HepG2 (cell line): ENCODE data around the gene CADM1. TPM values are rescaled to one million over a fixed set of nuclear protein-coding genes. Genes with fewer than 3 reads are reported as not detected.

Source experiments
- ATAC-seq: fragments of 200-7000 bp; cut with Tn5 transposase; 3 replicates; pipeline ENCODE4 v1.9.1; 2020; ENCODE audit warnings: mild to moderate bottlenecking, moderate library complexity
- BruUV-seq: library from RNA; stranded (reverse); fragments of 400-500 nt; replicated peaks from 2 replicates; lab custom pipeline; 2021; lab: Mats Ljungman, UMichigan
- CTCF ChIA-PET: fragments of 300-600 bp; formaldehyde crosslinking; extraction: SDS; loops from one replicate; lab custom pipeline; 2021; ENCODE audit warnings: low total read pairs, inconsistent platforms, low intra/inter-chr PET ratio; lab: Yijun Ruan, JAX
- POLR2A ChIA-PET: fragments of 350-600 bp; sonication (Branson Sonifier 250); formaldehyde crosslinking; loops from one replicate; lab custom pipeline; 2020; ENCODE audit warnings: antibody characterized with exemption, inconsistent platforms; lab: Yijun Ruan, JAX
- DNase-seq: peaks from one replicate; pipeline ENCODE4 v3.0.0-alpha.2; 2015; ENCODE audit warnings: low spot score
- FAIRE-seq: peaks from 3 replicates; lab custom pipeline; 2011; peaks lifted over from hg19 to GRCh38; lab: Jason Lieb, UNC
- H2AFZ ChIP-seq: one replicate; pipeline ENCODE4 v1.6.1; 2011; ENCODE audit warnings: low read length, inconsistent platforms
- H3K27ac ChIP-seq: fragments of 300-600 bp; 3 replicates; pipeline ENCODE4 v1.8.0; 2011; ENCODE audit warnings: mixed run types, mild to moderate bottlenecking, mixed read lengths, low read length, inconsistent platforms; ENCODE audit not compliant: insufficient read depth; ENCODE audit errors: extremely low read length
- H3K27me3 ChIP-seq, 2 experiments: fragments of 200-600 bp in 1 of 2; 2 replicates in 1 of 2; 3 replicates in 1 of 2; pipeline versions ENCODE4 v1.6.0 to v1.8.0; 2011; ENCODE audit warnings: low read length in 2 of 2, mild to moderate bottlenecking in 2 of 2, moderate library complexity in 2 of 2, inconsistent platforms in 1 of 2; ENCODE audit not compliant: insufficient read depth in 2 of 2, control insufficient read depth in 1 of 2
- H3K36me3 ChIP-seq, 2 experiments: fragments of 200-600 bp in 1 of 2; replicated peaks in 1 of 2; 2 replicates in 1 of 2; 3 replicates in 1 of 2; pipeline versions ENCODE4 v1.5.1 to v1.8.0; 2011; ENCODE audit warnings: low read length in 2 of 2, inconsistent platforms in 1 of 2; ENCODE audit not compliant: insufficient read depth in 2 of 2, control insufficient read depth in 1 of 2
- H3K4me1 ChIP-seq: 2 replicates; pipeline ENCODE4 v1.5.1; 2012; ENCODE audit warnings: low read length, inconsistent platforms; ENCODE audit not compliant: insufficient read depth
- H3K4me2 ChIP-seq: 2 replicates; pipeline ENCODE4 v1.6.0; 2011; ENCODE audit warnings: low read depth, low read length, inconsistent platforms
- H3K4me3 ChIP-seq, 3 experiments: fragments of 200-600 bp in 1 of 3; sonication (generic), shearing (Covaris generic) in 1 of 3; replicated peaks in 1 of 3; 2 replicates each; pipeline ENCODE4 v1.5.1; 2011 to 2016; ENCODE audit warnings: low read length in 3 of 3, inconsistent platforms in 2 of 3, low read depth in 2 of 3, mild to moderate bottlenecking in 2 of 3, control low read depth in 1 of 3, mixed read lengths in 1 of 3; ENCODE audit not compliant: insufficient read depth in 1 of 3
- H3K79me2 ChIP-seq: one replicate; pipeline ENCODE4 v1.6.1; 2011; ENCODE audit warnings: low read length, inconsistent platforms; ENCODE audit not compliant: insufficient read depth
- H3K9ac ChIP-seq: 2 replicates; pipeline ENCODE4 v1.6.0; 2011; ENCODE audit warnings: mild to moderate bottlenecking, low read depth, low read length, inconsistent platforms; ENCODE audit not compliant: insufficient read depth
- H3K9me3 ChIP-seq: 2 replicates; pipeline ENCODE4 v1.5.1; 2012; ENCODE audit warnings: mild to moderate bottlenecking, low read length
- H4K20me1 ChIP-seq: 2 replicates; pipeline ENCODE4 v1.6.0; 2011; ENCODE audit warnings: inconsistent platforms, mild to moderate bottlenecking, low read length, moderate library complexity; ENCODE audit not compliant: insufficient read depth
- AHR ChIP-seq: IDR thresholded peaks from 2 replicates; pipeline ENCODE4 v1.6.1; 2018; ENCODE audit warnings: missing genetic modification reagents, missing compliant biosample characterization
- ARID4A ChIP-seq: sonication (generic); formaldehyde crosslinking; IDR thresholded peaks from 2 replicates; pipeline ENCODE4 v1.5.0; 2020; ENCODE audit warnings: mild to moderate bottlenecking, missing genetic modification reagents, borderline replicate concordance
- ATF1 ChIP-seq: IDR thresholded peaks from 2 replicates; pipeline ENCODE4 v1.6.1; 2016; ENCODE audit warnings: mild to moderate bottlenecking, control low read depth
- CAMTA2 ChIP-seq: sonication (generic); formaldehyde crosslinking; IDR thresholded peaks from 2 replicates; pipeline ENCODE4 v1.4.0; 2020; ENCODE audit warnings: mild to moderate bottlenecking, missing genetic modification reagents, borderline replicate concordance
- CENPX ChIP-seq: sonication (generic); formaldehyde crosslinking; IDR thresholded peaks from 2 replicates; pipeline ENCODE4 v1.9.0; 2021; ENCODE audit warnings: mild to moderate bottlenecking, missing genetic modification reagents, moderate library complexity
- EHMT2 ChIP-seq: fragments of 200-600 bp; sonication (generic); IDR thresholded peaks from 2 replicates; pipeline ENCODE4 v1.7.0; 2017; ENCODE audit warnings: antibody characterized with exemption, low read depth, low read length, borderline replicate concordance
- HOXA5 ChIP-seq: sonication (generic); formaldehyde crosslinking; IDR thresholded peaks from 2 replicates; pipeline ENCODE4 v1.4.0; 2020; ENCODE audit warnings: missing genetic modification reagents
- MTF2 ChIP-seq: sonication (generic); formaldehyde crosslinking; IDR thresholded peaks from 2 replicates; pipeline ENCODE4 v1.5.0; 2020; ENCODE audit warnings: missing genetic modification reagents, borderline replicate concordance
- REPIN1 ChIP-seq: sonication (generic); formaldehyde crosslinking; IDR thresholded peaks from 2 replicates; pipeline ENCODE4 v1.8.0; 2022; ENCODE audit warnings: missing genetic modification reagents, low read depth, mild to moderate bottlenecking, borderline replicate concordance
- SMC3 ChIP-seq: IDR thresholded peaks from 2 replicates; pipeline ENCODE4 v1.6.1; 2011; ENCODE audit warnings: low read length, improper control_type of control experiment
- SP1 ChIP-seq, 2 experiments: fragments of 450-650 bp in 1 of 2; sonication (generic) in 1 of 2; formaldehyde crosslinking in 1 of 2; IDR thresholded peaks; 2 replicates each; pipeline versions ENCODE4 v1.4.0 to v1.6.1; 2016 to 2020; ENCODE audit warnings: missing genetic modification reagents in 1 of 2
- ZFP36 ChIP-seq: fragments of 150-350 bp; IDR thresholded peaks from 2 replicates; pipeline ENCODE4 v1.6.1; 2018; ENCODE audit warnings: borderline replicate concordance, low read length, low read depth; ENCODE audit not compliant: partially characterized antibody
- ZFP37 ChIP-seq: sonication (generic); formaldehyde crosslinking; IDR thresholded peaks from 2 replicates; pipeline ENCODE4 v1.4.0; 2020; ENCODE audit warnings: missing genetic modification reagents, borderline replicate concordance
- ZNF160 ChIP-seq: sonication (generic); formaldehyde crosslinking; IDR thresholded peaks from 2 replicates; pipeline ENCODE4 v1.8.0; 2022; ENCODE audit warnings: mild to moderate bottlenecking, inconsistent platforms, missing genetic modification reagents
- ZNF232 ChIP-seq: sonication (generic); formaldehyde crosslinking; IDR thresholded peaks from 2 replicates; pipeline ENCODE4 v1.4.0; 2020; ENCODE audit warnings: missing genetic modification reagents, borderline replicate concordance
- ZNF709 ChIP-seq: sonication (generic); formaldehyde crosslinking; IDR thresholded peaks from 2 replicates; pipeline ENCODE4 v1.5.0; 2020; ENCODE audit warnings: mild to moderate bottlenecking, missing genetic modification reagents
- WGBS: methylation state at CpG from one replicate; pipeline ENCODE4 v1.1.6; 2017; ENCODE audit warnings: low lambda C conversion rate; 5-methylcytosine and 5-hydroxymethylcytosine counted together
- in situ Hi-C: cut with HindIII; loops from 2 replicates; pipeline ENCODE4 v1.10.0; 2017; ENCODE audit warnings: low pct_unique_long_range_greater_than_20kb; ENCODE audit not compliant: extremely low pct_ligation_motif_present
- intact Hi-C: fragments of 100-400 bp; cut with micrococcal nuclease; formaldehyde crosslinking; loops from one replicate; pipeline ENCODE4 v1.10.0; 2022; ENCODE audit not compliant: unreplicated experiment
- polyA plus RNA-seq, 8 experiments: library from polyadenylated mRNA; depleted of rRNA in 3 of 8; stranded (reverse) in 7 of 8; unstranded in 1 of 8; fragments of >200 nt; fragmentation: Illumina TruSeq in 4 of 8; extraction: Trizol in 4 of 8; gene quantifications; 2 replicates each; pipeline versions ENCODE4 v1.2.1 to v1.2.3, GENCODE V29; 2011 to 2016; ENCODE audit warnings: low read depth in 4 of 8, missing spikeins in 1 of 8, mixed read lengths in 1 of 8; ENCODE audit not compliant: insufficient read depth in 1 of 8
- total RNA-seq, 5 experiments: library from RNA; depleted of rRNA; stranded (reverse); fragments of >200 nt; fragmentation: Illumina TruSeq; extraction: Trizol; gene quantifications; 2 replicates each; pipeline ENCODE4 v1.2.3, GENCODE V29; 2016; ENCODE audit warnings: low read depth in 1 of 5
- TF ChIP-seq, protein P1 (sequence below): IDR thresholded peaks from 2 replicates; pipeline ENCODE4 v1.6.1; 2016; ENCODE audit warnings: mild to moderate bottlenecking, missing biosample characterization, missing genetic modification reagents

Gene CADM1
- total and polyA plus RNA-seq, 2 of the 13 experiments (the other 11 are each of a cell fraction or from before 2014, with no cell fraction given), result 71.3 to 122 TPM

GRCh38 chr11:115418081-115418480 lies 86.1 kb downstream of the CADM1 start:
- FAIRE-seq (no peak), ATAC-seq (no peak), DNase-seq (no peak)
- ChIA-PET CTCF (no interaction called here), POLR2A (no interaction called here)
- BruUV-seq, result no TSS peak
- Histone ChIP-seq H3K4me2 (no peak overlapping the region), H3K9me3 (no peaks in the 10 kb centered on the region), H3K9ac (no peak overlapping the region), H3K36me3 (no peaks in the 10 kb centered on the region), H4K20me1 (no peaks in the 10 kb centered on the region; the same call in 1 of the 2 replicates), H3K4me1 (peaks cover 21% of the 10 kb centered on the region), H3K27ac (no peak overlapping the region), H3K4me3 (no peak overlapping the region), H3K27me3 (no peaks in the 10 kb centered on the region), H2AFZ (no peak overlapping the region), H3K79me2 (peaks cover 18% of the 10 kb centered on the region)
- 97% methylated on average over 4 of the region's 4 CpGs for WGBS
- intact Hi-C loops, result no loop called here
- in situ Hi-C loops, result no loop called here
- TF ChIP-seq EHMT2, result no peak
- TF ChIP-seq AHR (CRISPR knock-in tag), result no peak
- TF ChIP-seq CAMTA2, result no peak
- TF ChIP-seq CENPX (CRISPR knock-in tag), result no peak
- TF ChIP-seq ZNF232 (CRISPR knock-in tag), result no peak
- no peak for TF ChIP-seq MTF2 (CRISPR knock-in tag)
- TF ChIP-seq, protein P1, sequence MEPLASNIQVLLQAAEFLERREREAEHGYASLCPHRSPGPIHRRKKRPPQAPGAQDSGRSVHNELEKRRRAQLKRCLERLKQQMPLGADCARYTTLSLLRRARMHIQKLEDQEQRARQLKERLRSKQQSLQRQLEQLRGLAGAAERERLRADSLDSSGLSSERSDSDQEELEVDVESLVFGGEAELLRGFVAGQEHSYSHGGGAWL, result no peak
- TF ChIP-seq ATF1, result no peak

DNA sequence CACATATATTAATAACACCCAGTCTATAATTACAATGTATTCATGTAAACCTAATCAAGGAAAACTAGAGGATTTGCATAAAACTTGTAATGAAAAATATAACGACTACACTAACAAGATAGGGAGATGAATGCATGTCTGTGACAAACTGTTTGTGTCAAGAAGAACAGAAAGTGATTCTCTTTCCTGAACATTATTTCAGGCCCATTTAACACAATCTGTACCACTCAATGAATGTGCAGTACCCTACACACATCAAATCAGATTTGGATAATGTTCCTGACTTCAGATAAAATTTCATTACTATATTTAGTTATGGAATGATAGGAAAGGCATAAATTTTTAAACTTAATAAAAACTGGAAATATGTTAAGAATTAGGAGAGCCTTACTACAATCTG lies 93.1 kb downstream of the CADM1 start:
- POLR2A ChIA-PET, result no interaction called here
- FAIRE-seq, result no peak
- no peak overlapping the region for H3K4me2 ChIP-seq
- TF ChIP-seq ZFP37 (CRISPR knock-in tag) (no peak), SP1 (IDR thresholded peaks at IDR 0.05) (no peak), SP1 (CRISPR knock-in tag; IDR thresholded peaks at IDR 0.05) (no peak), ZFP36 (no peak), SMC3 (no peak), ZNF709 (CRISPR knock-in tag) (no peak), ZNF160 (CRISPR knock-in tag) (no peak), ARID4A (CRISPR knock-in tag) (no peak), REPIN1 (CRISPR knock-in tag) (no peak), HOXA5 (CRISPR knock-in tag) (no peak)

More for the DNA sequence above, 93.1 kb downstream of the CADM1 start:
- intact Hi-C loops (no loop called here), in situ Hi-C loops (no loop called here)
- BruUV-seq, result no TSS peak
- Histone ChIP-seq H3K4me1 (peaks cover 49% of the 10 kb centered on the region), H2AFZ (no peak overlapping the region), H3K9ac (no peak overlapping the region), H3K4me3 (no peak overlapping the region), H3K79me2 (peaks cover 25% of the 10 kb centered on the region), H3K9me3 (no peaks in the 10 kb centered on the region), H3K36me3 (no peaks in the 10 kb centered on the region), H3K27me3 (no peaks in the 10 kb centered on the region), H3K27ac (no peak overlapping the region), H4K20me1 (no peaks in the 10 kb centered on the region)
- CTCF ChIA-PET, result no interaction called here
- WGBS, result 97% methylated on average over 1 of the region's 1 CpG
- ATAC-seq (no peak), DNase-seq (no peak)
